HG02970 (cell line): ENCODE measurements around the gene FNIP2.
"Not testable (repeated sequence)": the region's sequence is repeated elsewhere in the genome, so short reads cannot be mapped to it uniquely, and the experiment has no call there.

Source experiments
- ATAC-seq: cut with Tn5 transposase; IDR thresholded peaks from one replicate; pipeline ENCODE4 v1.9.1; 2021; ENCODE audit warnings: mild to moderate bottlenecking, moderate library complexity, moderate number of reproducible peaks; ENCODE audit not compliant: unreplicated experiment, low FRiP score

The FNIP2 gene

DNA sequence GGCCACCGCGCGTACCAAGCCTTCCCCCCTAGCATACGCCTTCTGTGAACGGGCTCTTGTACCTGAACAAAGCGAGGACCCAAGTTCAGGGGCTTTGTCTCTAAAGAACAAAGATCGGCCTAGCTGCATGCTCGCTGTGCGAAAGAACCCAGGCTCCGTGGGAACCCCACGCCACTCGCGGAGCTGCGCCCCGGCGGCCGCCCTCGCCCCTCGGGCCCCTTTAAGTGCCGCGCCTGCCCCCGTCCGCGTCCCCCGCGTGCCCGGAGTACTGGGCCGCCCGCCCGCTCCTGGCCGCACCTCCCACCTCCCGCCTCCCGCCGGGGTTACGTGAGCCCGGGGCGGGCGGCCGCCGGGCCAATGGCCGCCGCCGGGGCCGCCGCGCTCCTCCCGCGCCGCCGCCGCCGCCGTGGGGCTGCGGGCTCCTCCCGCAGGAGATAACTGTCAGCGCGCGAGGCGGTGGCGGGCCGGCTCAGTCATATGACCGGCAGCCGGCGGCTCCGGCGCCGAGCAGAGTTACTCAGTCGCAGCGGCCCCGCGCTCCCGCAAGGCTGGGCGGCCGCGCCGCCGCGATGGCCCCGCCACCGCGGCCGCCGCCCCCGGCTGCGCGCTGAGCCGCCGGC, at the start of gene FNIP2:
TSS of gene FNIP2 (plus strand) at position 472 of the 620 bp plus-strand sequence. CDS start 187 bp downstream, outside the sequence.
- ATAC-seq = peak; percentile 74

DNA sequence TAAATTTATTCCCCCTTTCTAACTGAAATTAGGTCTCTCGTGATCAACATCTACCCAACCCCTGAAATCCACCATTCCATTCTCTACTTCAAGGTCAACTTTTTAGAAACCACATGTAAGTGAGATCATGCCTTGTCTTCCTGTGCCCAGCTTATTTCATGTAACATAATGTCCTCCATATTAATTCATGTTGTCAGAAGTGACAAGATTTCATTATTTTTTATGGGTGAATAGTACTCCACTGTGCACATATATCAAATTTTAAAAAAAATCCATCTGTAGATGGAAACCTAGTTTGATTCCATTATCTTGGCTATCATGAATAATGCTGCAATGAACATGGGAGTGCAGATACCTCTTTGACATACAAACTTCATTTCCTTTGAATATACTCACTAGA, 47.1 kb upstream of the FNIP2 start:
- no peak for ATAC-seq

DNA sequence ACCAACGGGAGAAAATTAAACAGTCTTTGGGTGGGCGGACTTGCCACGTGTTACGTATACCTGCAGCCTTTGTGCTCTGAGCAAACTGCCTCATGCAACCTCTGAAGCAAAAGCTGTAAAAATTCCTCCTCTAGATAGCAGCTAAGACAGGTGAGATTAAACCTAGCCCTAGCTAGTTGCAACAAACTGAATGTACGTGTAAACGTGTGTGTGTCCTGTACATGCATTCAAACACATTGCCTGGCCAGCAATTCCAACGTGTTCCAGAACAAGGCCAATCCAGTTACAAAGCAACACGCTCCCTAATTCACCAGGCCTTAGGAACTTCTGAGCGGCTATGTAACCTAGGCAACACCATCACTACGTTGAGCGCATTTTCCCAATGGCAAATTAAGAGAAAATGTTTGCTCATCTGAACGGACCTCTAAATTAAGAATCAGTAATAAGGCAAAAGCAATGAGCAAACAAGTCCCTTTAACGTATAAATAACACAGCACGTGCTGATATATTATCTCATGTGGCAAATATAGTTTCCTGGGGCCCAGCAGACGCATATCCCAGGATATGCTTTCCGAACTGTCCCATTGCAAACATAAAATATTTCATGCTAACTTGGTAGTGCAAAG, 46.4 kb upstream of the FNIP2 start:
- ATAC-seq = no peak

DNA sequence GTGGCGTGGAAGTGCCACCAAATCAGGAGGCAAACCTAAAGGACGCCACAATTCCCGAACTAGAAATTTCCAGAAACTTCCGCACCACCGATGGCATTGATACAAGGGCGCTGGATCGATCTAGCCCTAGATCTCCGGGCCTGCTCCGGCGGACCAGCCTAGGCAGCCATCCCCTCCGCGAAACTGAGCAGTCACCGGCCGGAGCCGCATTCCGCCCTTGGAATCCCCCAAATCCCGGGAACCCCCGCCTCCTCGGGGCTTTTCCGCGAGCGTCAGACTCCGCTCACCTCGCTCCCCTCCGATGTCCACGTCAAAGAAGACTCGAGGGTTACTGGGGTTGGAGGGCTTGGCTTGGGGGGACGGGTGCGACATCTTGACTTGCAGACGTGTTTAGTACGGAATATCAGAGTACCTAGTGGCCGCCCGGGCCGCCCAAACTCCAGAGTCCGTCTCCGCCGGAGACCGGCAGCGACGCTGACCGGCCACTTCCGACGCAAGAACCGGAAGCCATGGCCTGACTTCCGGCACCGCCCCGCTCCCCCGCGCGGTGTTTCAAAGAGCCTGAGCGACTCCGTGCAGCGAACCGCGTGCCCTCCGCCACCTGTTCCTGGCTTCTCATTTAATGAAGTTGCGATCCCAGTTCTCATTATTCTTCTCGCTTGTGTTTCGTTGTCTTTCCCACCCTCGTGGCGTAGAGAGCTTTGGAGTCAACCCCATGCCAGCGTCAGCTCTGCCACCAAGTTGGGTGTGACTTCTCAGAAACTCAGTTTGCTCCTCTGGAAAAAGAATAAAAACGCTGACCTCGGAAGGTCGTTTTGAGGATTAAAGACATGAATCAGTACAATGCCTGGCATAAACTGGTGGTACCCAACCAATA, 45.7 kb upstream of the FNIP2 start, which contains the start of gene PPID:
TSS of gene PPID (minus strand) at position 480 of the 877 bp plus-strand sequence. CDS start at position 372, 108 bp downstream.
- peak; percentile 96 for ATAC-seq

DNA sequence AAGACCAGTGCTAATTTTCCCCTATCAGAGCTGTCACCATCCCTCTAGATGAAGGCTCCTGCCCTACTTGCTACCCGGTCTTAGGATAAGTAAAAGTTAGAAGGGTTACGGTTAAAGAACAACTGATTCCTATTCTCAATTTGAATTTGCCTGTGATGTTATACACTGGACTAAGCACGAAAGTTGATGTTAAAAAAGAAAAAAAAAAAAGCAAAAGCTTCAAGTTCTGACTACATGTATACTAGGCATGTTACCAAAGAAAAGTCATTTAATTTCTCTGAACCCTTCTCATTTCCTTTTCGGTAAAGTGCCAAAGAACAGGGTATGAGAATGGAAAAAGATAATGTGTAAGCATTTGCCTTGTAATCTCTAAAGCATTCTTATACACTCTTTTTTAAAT, 44.2 kb upstream of the FNIP2 start:
- no peak for ATAC-seq

DNA sequence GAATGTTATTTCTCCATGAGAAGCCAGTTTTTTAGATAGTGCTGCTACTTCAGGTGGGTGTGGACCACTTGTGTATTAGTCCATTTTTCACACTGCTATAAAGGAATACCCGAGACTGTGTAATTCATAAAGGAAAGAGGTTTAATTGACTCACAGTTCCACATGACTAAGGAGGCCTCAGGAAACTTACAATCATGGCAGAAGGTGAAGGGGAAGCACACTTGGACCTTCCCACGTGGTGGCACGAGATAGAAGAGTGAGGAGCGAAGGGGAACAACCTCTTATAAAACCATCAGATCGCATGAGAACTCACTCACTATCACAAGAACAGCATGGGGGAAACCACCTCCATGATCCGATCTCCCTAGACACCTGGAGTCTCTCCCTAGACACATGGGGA, 42.2 kb upstream of the FNIP2 start:
- ATAC-seq = no peak

DNA sequence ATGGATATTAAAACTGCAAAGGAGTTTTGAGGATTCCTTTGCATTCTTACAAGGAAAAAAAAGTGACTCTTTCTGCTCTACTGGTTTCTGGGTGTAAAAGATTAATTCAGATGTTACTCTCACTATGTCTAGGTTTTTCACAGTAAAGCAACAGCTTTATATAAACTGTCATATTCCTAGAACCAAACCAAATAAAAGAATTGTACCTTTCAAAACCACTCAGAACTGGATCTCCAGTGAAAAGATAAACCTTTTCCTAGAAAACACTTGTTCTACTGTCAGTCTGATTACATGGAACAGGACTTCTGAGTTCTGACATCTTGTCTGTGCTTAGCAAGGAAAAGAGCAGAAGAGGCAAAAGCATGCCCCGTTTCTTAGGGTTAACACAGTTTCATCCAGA, 40.6 kb upstream of the FNIP2 start:
- ATAC-seq = no peak

DNA sequence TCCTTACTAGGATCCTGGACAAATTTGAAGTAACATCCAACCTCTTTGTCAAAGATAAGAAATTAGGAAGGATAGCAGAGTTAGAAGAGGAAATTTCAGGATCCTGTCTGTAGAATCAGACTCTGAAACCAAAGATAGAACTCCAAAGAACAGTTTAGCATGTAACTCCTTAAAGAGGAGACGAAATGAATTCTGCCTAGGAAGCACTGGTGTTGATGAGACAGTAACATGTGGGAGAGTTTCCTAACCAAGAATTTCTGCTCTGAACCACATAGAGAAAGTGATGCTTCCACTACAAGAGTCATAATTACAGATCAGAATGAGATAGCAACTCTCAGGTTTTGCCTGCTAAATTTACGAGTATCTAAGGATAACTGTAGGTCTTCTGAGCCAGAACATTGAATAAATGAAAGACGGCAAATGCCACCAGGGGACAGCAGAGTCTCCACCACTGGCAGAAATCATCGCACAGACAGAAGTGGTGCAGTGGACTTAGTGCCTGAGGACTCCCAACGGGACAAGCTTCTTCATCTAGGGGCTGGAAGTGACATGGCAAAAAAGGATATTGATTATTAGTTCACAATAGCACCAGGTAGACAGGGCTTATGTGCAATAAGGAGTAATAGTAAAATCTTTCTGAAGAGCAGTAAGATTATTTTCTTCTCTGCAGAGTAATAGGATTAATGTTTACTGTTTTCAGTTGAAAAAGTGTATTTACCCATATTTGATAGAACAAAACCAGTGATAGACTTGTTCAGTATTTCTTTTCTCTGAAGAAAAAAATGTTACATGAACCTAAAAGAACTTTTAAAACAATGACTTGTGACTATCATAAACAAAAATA, 38.9 kb upstream of the FNIP2 start:
- ATAC-seq = no peak

DNA sequence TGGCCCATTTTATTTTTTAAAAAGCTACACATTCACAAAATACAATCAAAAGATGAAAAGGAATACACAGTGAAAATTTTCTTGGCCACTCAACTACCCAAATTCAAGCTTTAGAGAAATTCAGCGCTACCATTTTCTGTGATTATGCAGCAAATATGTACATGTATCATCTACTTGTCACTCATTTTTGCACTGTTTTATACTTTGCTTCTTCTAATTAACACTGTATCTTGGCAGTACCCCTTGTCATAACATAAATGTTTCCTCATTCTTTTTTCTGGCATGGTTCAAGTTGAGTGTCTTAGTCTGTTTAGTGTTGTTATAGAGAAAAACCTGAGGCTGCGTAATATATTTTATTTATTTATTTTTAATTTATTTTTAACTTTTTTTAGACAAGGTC, 30.0 kb upstream of the FNIP2 start:
- no peak for ATAC-seq

DNA sequence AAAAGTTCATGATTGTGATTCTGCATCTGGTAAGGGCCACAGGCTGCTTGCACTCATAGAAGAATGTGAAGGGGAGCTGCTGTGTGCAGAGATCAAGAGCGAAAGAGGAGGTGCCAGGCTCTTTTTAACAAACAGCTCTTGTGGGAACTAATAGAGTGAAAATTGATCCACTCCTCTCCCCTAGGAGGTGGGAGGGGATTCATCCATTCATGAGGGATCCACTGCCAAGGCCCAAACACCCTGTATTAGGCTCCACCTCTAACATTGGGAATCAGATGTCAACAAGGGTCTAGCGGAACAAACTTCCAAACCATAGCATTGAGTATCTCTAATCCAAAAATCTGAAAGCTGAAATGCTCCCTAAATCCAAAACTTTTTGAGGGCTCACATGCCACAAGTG, 29.2 kb upstream of the FNIP2 start:
- ATAC-seq = no peak

DNA sequence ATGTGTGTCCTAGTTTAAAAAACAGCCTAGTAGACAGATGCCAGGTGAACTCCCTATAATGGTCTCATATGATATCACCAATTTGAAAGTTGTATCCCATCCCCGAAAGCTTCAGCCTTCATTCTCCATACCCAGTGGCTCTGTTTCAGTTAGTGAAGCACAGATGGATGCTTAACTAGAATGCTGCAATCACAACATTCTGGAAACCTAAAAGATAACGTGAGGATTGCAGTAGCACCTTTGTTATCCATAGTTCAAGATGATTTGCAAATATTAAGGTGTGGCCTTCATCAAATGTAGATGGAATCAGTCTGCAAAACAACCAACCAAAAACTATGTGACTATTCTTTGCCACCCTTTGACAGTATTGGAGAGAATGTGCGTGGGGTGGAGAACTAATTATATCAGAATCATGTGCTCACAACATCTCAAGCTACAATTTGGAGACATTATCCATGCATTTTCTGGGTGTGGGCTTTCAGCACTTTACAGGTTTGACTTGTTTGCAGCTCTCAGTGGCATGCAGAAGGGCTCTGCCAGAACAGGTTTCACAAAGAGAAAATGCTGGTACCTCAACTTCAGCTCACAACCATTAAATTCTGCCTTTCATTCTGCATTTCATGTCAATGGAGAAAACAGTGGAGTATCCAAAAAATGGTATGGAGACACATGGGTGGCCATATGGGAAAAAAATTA, 27.4 kb upstream of the FNIP2 start:
- ATAC-seq = no peak

DNA sequence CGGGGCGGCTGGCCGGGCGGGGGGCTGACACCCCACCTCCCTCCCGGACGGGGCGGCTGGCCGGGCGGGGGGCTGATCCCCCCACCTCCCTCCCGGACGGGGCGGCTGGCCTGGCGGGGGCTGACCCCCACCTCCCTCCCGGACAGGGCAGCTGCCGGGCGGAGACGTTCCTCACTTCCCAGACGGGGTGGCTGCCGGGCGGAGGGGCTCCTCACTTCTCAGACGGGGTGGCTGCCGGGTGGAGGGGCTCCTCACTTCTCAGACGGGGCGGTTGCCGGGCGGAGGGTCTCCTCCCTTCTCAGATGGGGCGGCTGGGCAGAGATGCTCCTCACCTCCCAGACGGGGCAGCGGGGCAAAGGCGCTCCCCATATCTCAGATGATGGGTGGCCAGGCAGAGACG, 22.3 kb upstream of the FNIP2 start:
- ATAC-seq = not testable (repeated sequence)

DNA sequence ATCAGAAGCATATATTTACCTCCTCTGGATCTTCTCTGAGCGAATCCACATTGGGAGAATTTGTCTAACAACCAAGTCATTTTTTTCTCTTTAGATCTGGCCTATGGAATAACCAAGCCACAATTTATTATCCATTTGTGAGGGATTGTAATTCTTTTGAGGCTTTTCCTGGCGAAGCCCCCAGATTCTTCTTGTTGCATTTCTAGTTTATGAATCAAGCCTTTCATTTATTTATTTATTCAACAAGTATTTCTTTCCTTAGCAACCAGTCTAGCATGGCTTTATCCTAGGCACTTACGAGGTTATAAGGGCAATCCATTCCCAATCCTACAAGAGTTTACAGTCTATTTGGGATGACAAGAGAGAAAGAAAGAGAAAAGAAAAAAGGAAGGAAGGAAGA, 18.4 kb upstream of the FNIP2 start:
- ATAC-seq = no peak

DNA sequence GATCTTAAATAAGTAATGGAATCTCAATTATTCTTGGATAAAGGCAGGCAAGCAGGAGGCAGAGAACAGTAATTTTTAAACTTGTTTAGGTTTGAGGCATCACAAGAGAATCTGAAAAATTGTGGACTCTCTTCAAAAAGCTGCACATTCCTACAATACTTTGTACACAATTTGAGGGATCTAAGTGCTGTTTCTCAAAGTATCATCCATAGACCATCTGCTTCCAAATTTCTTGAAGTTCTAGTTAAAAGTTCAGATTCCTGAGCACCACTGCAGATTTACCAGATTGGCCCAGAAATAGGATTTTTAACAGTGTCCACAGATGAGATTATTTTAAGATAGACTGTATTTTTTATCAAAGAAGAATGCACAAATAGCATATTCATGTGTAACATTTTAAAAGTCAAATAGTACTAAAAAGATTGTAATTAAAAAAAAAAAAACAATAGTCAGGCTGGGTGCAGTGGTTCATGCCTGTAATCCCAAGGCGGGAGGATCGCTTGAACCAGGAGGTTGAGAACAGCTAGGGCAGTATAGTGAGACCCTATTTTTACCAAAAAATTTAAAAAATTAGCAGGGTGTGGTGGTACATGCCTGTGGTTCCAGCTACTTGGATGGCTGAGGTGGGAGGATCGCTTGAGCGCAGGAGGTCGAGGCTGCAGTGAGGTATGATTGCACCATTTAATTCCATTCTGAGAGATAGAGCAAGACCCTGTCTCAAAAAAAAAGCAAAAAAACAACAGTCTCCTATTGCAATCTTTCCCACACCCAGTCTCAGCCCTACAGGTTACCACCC, 14.2 kb upstream of the FNIP2 start:
- ATAC-seq = no peak

DNA sequence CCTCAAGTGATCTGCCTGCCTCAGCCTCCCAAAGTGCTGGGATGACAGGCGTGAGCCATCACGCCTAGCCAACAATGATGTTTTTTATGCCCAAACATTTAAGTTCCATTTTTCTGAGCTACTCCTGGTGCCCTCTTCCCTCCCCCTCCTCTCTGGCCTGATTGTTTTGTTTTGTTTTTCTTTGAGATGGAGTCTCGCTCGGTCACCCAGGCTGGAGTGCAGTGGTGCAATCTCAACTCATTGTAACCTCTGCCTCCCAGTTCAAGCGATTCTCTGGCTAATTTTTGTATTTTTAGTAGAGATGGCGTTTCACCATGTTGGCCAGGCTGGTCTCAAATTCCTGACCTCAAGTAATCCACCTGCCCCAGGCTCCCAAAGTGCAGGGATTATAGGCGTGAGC, 13.0 kb upstream of the FNIP2 start:
- ATAC-seq = not testable (repeated sequence)

DNA sequence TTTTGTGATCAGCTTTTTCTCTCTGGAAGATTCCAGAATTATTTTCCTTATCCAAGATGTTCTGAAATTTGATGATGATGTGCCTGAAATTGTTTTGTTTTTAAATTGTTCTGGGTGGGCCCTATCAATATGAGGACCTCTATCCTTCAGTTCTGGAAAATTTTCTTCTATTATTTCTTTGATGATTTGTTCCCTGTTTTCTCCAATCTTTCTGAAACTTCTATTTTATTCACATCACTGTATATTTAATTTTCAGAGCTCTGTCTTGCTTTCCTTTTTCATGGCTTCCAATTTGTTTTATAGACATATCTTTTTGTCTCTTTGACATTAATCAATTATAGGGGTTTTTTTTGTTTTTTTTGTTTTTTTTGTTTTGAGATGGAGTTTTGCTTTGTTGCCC, 12.2 kb upstream of the FNIP2 start:
- ATAC-seq = no peak

DNA sequence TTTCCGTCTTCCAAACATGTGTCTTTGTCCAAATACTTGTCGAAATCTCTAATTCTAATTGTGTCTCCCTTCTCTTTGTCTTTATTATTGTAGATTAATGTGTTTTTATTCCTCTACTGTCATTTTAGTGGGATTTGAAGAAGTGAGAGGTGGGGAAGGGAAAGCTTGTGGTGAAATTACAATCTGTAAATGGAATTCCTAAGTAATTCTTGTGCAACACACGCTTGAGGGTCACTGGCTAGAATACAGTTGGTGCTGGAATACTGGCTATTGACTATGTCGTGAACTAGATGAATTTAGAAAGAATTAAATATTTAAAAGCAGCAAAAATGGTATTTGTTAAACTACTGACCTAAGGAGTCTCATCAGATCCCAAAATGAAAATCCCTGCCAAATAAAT, 10.7 kb upstream of the FNIP2 start:
- ATAC-seq = no peak

DNA sequence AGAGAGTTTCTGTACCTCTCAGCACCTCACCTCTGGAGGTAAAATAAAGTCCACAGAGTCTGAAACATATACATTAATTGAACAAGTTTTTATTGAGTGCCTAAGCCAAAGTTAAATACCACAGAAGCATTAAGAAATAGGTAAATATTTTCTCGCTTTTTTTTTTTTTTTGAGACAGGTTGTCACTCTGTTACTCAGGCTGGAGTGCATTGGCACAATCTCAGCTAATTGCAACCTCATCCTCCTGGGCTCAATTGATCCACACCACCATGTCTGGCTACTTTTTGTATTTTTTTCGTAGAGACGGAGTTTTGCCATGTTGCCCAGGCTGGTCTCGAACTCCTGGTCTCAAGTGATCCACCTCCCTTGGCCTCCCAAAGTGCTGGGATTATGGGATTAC, 10.1 kb upstream of the FNIP2 start:
- no peak for ATAC-seq

DNA sequence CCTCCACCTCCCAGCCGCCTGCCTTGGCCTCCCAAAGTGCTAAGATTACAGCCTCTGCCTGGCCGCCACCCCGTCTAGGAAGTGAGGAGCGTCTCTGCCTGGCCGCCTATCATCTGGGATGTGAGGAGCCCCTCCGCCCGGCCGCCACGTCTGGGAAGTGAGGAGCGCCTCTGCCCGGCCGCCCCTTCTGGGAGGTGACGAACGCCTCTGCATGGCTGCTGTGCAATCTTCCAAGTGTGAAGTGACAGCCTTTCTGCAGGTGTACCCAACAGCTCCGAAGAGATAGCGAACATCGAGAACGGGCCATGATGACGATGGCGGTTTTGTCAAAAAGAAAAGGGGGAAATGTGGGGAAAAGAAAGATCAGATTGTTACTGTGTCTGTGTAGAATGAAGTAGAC, 9.3 kb upstream of the FNIP2 start:
- not testable (repeated sequence) for ATAC-seq
